Measurements from ENCODE around the gene THAP10. TPM values are rescaled to one million over a fixed set of nuclear protein-coding genes. Genes with fewer than 3 reads are reported as not detected.
A peak's percentile ranks its signal among the peaks of the same experiment; 100 is the strongest.
"Not testable (repeated sequence)": the region's sequence is repeated elsewhere in the genome, so short reads cannot be mapped to it uniquely, and the experiment has no call there.

Gene THAP10
- total and polyA plus RNA-seq, 2 donors from 2014 or later = 3.4 to 3.5 TPM

- intact Hi-C loops (cut with DNase I) = no loop called here
These were observed 18.8 kb downstream of the THAP10 start for GRCh38 chr15:70873232-70874054.

GRCh38 chr15:70871490-70871889 lies 20.7 kb downstream of the THAP10 start:
- H3K9ac ChIP-seq (ENCODE audit: low read length in 3 of 3); H3K4me3 ChIP-seq (ENCODE audit: low read length in 3 of 3); H3K27me3 ChIP-seq (ENCODE audit: control insufficient read depth, insufficient read depth, low read length); H3K36me3 ChIP-seq (ENCODE audit: control insufficient read depth in 2 of 3, insufficient read depth in 3 of 3, low read length in 3 of 3); H3K9me3 ChIP-seq (ENCODE audit: control insufficient read depth in 2 of 3, insufficient read depth in 1 of 3, low read length in 3 of 3); FAIRE-seq; H3K4me1 ChIP-seq (ENCODE audit: control insufficient read depth in 2 of 3, insufficient read depth in 2 of 3, low read depth in 1 of 3, low read length in 3 of 3); DNase-seq; H3K27ac ChIP-seq (ENCODE audit: low read depth in 2 of 2, low read length in 2 of 2); intact Hi-C loops (cut with DNase I): not testable (repeated sequence)

More at GRCh38 chr15:70873232-70874054, 18.8 kb downstream of the THAP10 start:
- DNase-seq (no peak), FAIRE-seq (no peak)
- Histone ChIP-seq H3K36me3 (ENCODE audit: control insufficient read depth in 2 of 3, insufficient read depth in 3 of 3, low read length in 3 of 3) (no peaks in the 10 kb centered on the region), H3K9ac (ENCODE audit: low read length in 3 of 3) (no peak overlapping the region), H3K4me1 (ENCODE audit: control insufficient read depth in 2 of 3, insufficient read depth in 2 of 3, low read depth in 1 of 3, low read length in 3 of 3) (no peaks in the 10 kb centered on the region), H3K4me3 (ENCODE audit: low read length in 3 of 3) (no peak overlapping the region), H3K27ac (ENCODE audit: low read depth in 2 of 2, low read length in 2 of 2) (no peak overlapping the region), H3K9me3 (ENCODE audit: control insufficient read depth in 2 of 3, insufficient read depth in 1 of 3, low read length in 3 of 3) (no peaks in the 10 kb centered on the region), H3K27me3 (ENCODE audit: control insufficient read depth, insufficient read depth, low read length) (no peaks in the 10 kb centered on the region)
- TF ChIP-seq CTCF (IDR thresholded peaks at IDR 0.05; ENCODE audit: borderline replicate concordance, extremely low read depth, insufficient read depth) = no peak

GRCh38 chr15:70870051-70870450 lies 22.2 kb downstream of the THAP10 start:
- Histone ChIP-seq H3K9me3 (ENCODE audit: control insufficient read depth in 2 of 3, insufficient read depth in 1 of 3, low read length in 3 of 3) (no peaks in the 10 kb centered on the region), H3K36me3 (ENCODE audit: control insufficient read depth in 2 of 3, insufficient read depth in 3 of 3, low read length in 3 of 3) (no peaks in the 10 kb centered on the region), H3K4me3 (ENCODE audit: low read length in 3 of 3) (no peak overlapping the region), H3K27ac (ENCODE audit: low read depth in 2 of 2, low read length in 2 of 2) (no peak overlapping the region), H3K9ac (ENCODE audit: low read length in 3 of 3) (no peak overlapping the region), H3K27me3 (ENCODE audit: control insufficient read depth, insufficient read depth, low read length) (no peaks in the 10 kb centered on the region), H3K4me1 (ENCODE audit: control insufficient read depth in 2 of 3, insufficient read depth in 2 of 3, low read depth in 1 of 3, low read length in 3 of 3) (no peaks in the 10 kb centered on the region)
- DNase-seq = peak in 1 of 5 donors; percentile 23
- no peak for TF ChIP-seq CTCF (IDR thresholded peaks at IDR 0.05; ENCODE audit: borderline replicate concordance, extremely low read depth, insufficient read depth)
- intact Hi-C loops (cut with DNase I) = no loop called here
- FAIRE-seq = no peak

- H3K9me3 ChIP-seq (ENCODE audit: control insufficient read depth in 2 of 3, insufficient read depth in 1 of 3, low read length in 3 of 3) = no peaks in the 10 kb centered on the region
- no peak overlapping the region for H3K27ac ChIP-seq (ENCODE audit: low read depth in 2 of 2, low read length in 2 of 2)
- DNase-seq = no peak
- intact Hi-C loops (cut with DNase I) = no loop called here
- H3K9ac ChIP-seq (ENCODE audit: low read length in 3 of 3) = no peak overlapping the region
- no peaks in the 10 kb centered on the region for H3K27me3 ChIP-seq (ENCODE audit: control insufficient read depth, insufficient read depth, low read length)
- no peak overlapping the region for H3K4me3 ChIP-seq (ENCODE audit: low read length in 3 of 3)
- no peak for FAIRE-seq
- TF ChIP-seq CTCF (IDR thresholded peaks at IDR 0.05; ENCODE audit: borderline replicate concordance, extremely low read depth, insufficient read depth) = no peak
- H3K4me1 ChIP-seq (ENCODE audit: control insufficient read depth in 2 of 3, insufficient read depth in 2 of 3, low read depth in 1 of 3, low read length in 3 of 3) = no peaks in the 10 kb centered on the region
- no peaks in the 10 kb centered on the region for H3K36me3 ChIP-seq (ENCODE audit: control insufficient read depth in 2 of 3, insufficient read depth in 3 of 3, low read length in 3 of 3)
These were observed 22.9 kb downstream of the THAP10 start for GRCh38 chr15:70869346-70869745.
